H1 (cell line): ENCODE results near the gene SRSF2. TPM values are rescaled to one million over a fixed set of nuclear protein-coding genes. Genes with fewer than 3 reads are reported as not detected.

ENCODE experiments used
- CTCF ChIA-PET: fragments of 300-600 bp; sonication (Branson Sonifier 250); formaldehyde crosslinking; loops from one replicate; lab custom pipeline; 2021; ENCODE audit not compliant: partially characterized antibody; lab: Charles Lee
- POLR2A ChIA-PET: fragments of 300-600 bp; sonication (Branson Sonifier 250); formaldehyde crosslinking; loops from one replicate; lab custom pipeline; 2021; ENCODE audit warnings: inconsistent platforms; ENCODE audit not compliant: partially characterized antibody; lab: Charles Lee
- DNase-seq, 2 experiments: peaks; one replicate each; pipeline versions ENCODE4 v3.0.0 to v3.0.0-alpha.2; 2010 to 2022; ENCODE audit warnings: low spot score in 2 of 2, low read depth in 1 of 2, mixed read lengths in 1 of 2
- FAIRE-seq: peaks from 2 replicates; lab custom pipeline; 2011; peaks lifted over from hg19 to GRCh38; lab: Jason Lieb, UNC
- H2AFZ ChIP-seq: 2 replicates; pipeline ENCODE4 v1.8.1; 2012; ENCODE audit warnings: low read length, inconsistent platforms
- H2AK5ac ChIP-seq: 2 replicates; pipeline ENCODE4 v1.6.1; 2013; ENCODE audit warnings: low read depth, low read length
- H2BK120ac ChIP-seq: replicated peaks from 2 replicates; pipeline ENCODE3; 2013; ENCODE audit warnings: low read depth, low read length, inconsistent platforms
- H2BK12ac ChIP-seq: 2 replicates; pipeline ENCODE4 v1.6.1; 2013; ENCODE audit warnings: low read depth, low read length
- H2BK15ac ChIP-seq: 2 replicates; pipeline ENCODE4 v1.6.1; 2013; ENCODE audit warnings: low read length
- H2BK20ac ChIP-seq: 2 replicates; pipeline ENCODE4 v1.6.1; 2013; ENCODE audit warnings: low read length
- H2BK5ac ChIP-seq: 2 replicates; pipeline ENCODE4 v1.6.1; 2013; ENCODE audit warnings: low read depth, low read length
- H3K14ac ChIP-seq: 2 replicates; pipeline ENCODE4 v1.6.1; 2013; ENCODE audit warnings: inconsistent platforms; ENCODE audit not compliant: insufficient read length
- H3K18ac ChIP-seq: 2 replicates; pipeline ENCODE4 v1.6.1; 2013; ENCODE audit warnings: low read length; ENCODE audit errors: extremely low read depth
- H3K23ac ChIP-seq: 2 replicates; pipeline ENCODE4 v1.6.1; 2013; ENCODE audit warnings: inconsistent platforms; ENCODE audit not compliant: insufficient read length
- H3K23me2 ChIP-seq: 2 replicates; pipeline ENCODE4 v1.6.1; 2013; ENCODE audit warnings: low read depth, low read length
- H3K27ac ChIP-seq: 2 replicates; pipeline ENCODE4 v1.6.1; 2011; ENCODE audit warnings: low read depth, low read length, inconsistent platforms
- H3K27me3 ChIP-seq, 4 experiments: replicated peaks in 1 of 4; 1 replicate in 1 of 4; 2 replicates in 3 of 4; pipeline versions ENCODE4 v1.6.1 to v1.8.1; 2011 to 2013; ENCODE audit warnings: low read length in 3 of 4, mild to moderate bottlenecking in 3 of 4, inconsistent platforms in 2 of 4, mixed read lengths in 2 of 4, moderate library complexity in 1 of 4; ENCODE audit not compliant: control insufficient read depth in 3 of 4, insufficient read depth in 3 of 4; ENCODE audit errors: extremely low read depth in 1 of 4
- H3K36me3 ChIP-seq, 4 experiments: 2 replicates each; pipeline versions ENCODE4 v1.6.1 to v1.8.1; 2011 to 2013; ENCODE audit warnings: mild to moderate bottlenecking in 4 of 4, low read length in 3 of 4, moderate library complexity in 2 of 4, control low read depth in 1 of 4, inconsistent platforms in 1 of 4; ENCODE audit not compliant: insufficient read depth in 4 of 4, control insufficient read depth in 2 of 4
- H3K4ac ChIP-seq: replicated peaks from 2 replicates; pipeline ENCODE3; 2013; ENCODE audit warnings: low read length, low read depth, mixed read lengths, inconsistent platforms; ENCODE audit not compliant: insufficient read length
- H3K4me1 ChIP-seq, 4 experiments: replicated peaks in 1 of 4; 1 replicate in 1 of 4; 2 replicates in 3 of 4; pipeline versions ENCODE4 v1.6.1 to v1.8.1; 2011 to 2013; ENCODE audit warnings: low read length in 3 of 4, inconsistent platforms in 2 of 4, mixed read lengths in 1 of 4; ENCODE audit not compliant: insufficient read depth in 4 of 4, control insufficient read depth in 3 of 4
- H3K4me2 ChIP-seq, 2 experiments: 2 replicates each; pipeline versions ENCODE4 v1.6.1 to v1.8.1; 2011 to 2013; ENCODE audit warnings: low read depth in 2 of 2, low read length in 2 of 2, control low read depth in 1 of 2, inconsistent platforms in 1 of 2, mild to moderate bottlenecking in 1 of 2; ENCODE audit not compliant: insufficient read depth in 1 of 2
- H3K4me3 ChIP-seq, 4 experiments: fragments of 200-600, 300-600 bp in 1 of 4; sonication (generic), shearing (Covaris generic), sonication (Bioruptor Twin) in 1 of 4; 2 replicates each; pipeline versions ENCODE4 v1.5.1 to v1.8.1; 2011 to 2016; ENCODE audit warnings: low read length in 4 of 4, low read depth in 3 of 4, control low read depth in 2 of 4, inconsistent platforms in 2 of 4, mild to moderate bottlenecking in 2 of 4, mixed read lengths in 1 of 4, moderate library complexity in 1 of 4; ENCODE audit not compliant: insufficient read depth in 2 of 4; ENCODE audit errors: extremely low read depth in 1 of 4
- H3K56ac ChIP-seq: replicated peaks from 2 replicates; pipeline ENCODE3; 2013; ENCODE audit warnings: low read depth, mild to moderate bottlenecking, mixed read lengths, low read length, inconsistent platforms; ENCODE audit not compliant: insufficient read length
- H3K79me1 ChIP-seq: 2 replicates; pipeline ENCODE4 v1.6.1; 2013; ENCODE audit warnings: low read depth, low read length, control low read depth
- H3K79me2 ChIP-seq, 2 experiments: 2 replicates each; pipeline versions ENCODE4 v1.6.1 to v1.8.1; 2012 to 2013; ENCODE audit warnings: low read length in 2 of 2, mild to moderate bottlenecking in 2 of 2, inconsistent platforms in 1 of 2; ENCODE audit not compliant: insufficient read depth in 2 of 2, control insufficient read depth in 1 of 2
- H3K9ac ChIP-seq, 4 experiments: replicated peaks in 1 of 4; 1 replicate in 1 of 4; 2 replicates in 3 of 4; pipeline versions ENCODE4 v1.6.1 to v1.8.1; 2011 to 2013; ENCODE audit warnings: low read depth in 3 of 4, low read length in 3 of 4, control low read depth in 2 of 4, mild to moderate bottlenecking in 2 of 4, moderate library complexity in 2 of 4, inconsistent platforms in 1 of 4; ENCODE audit errors: extremely low read depth in 1 of 4
- H3K9me3 ChIP-seq, 2 experiments: 2 replicates each; pipeline versions ENCODE4 v1.6.1 to v1.8.1; 2012 to 2013; ENCODE audit warnings: mild to moderate bottlenecking in 2 of 2, moderate library complexity in 2 of 2, control low read depth in 1 of 2, inconsistent platforms in 1 of 2, low read depth in 1 of 2, low read length in 1 of 2, mixed read lengths in 1 of 2; ENCODE audit not compliant: insufficient read depth in 2 of 2
- H4K20me1 ChIP-seq, 2 experiments: replicated peaks in 1 of 2; 2 replicates each; pipeline versions ENCODE3 to v1.8.1; 2011 to 2013; ENCODE audit warnings: inconsistent platforms in 2 of 2, low read length in 2 of 2, mild to moderate bottlenecking in 1 of 2; ENCODE audit not compliant: insufficient read depth in 2 of 2, control insufficient read depth in 1 of 2
- H4K5ac ChIP-seq: 2 replicates; pipeline ENCODE4 v1.6.1; 2013; ENCODE audit warnings: low read length, low read depth, mixed read lengths, inconsistent platforms; ENCODE audit not compliant: insufficient read length
- H4K8ac ChIP-seq: 2 replicates; pipeline ENCODE4 v1.8.0; 2013; ENCODE audit warnings: mild to moderate bottlenecking, moderate library complexity, low read length, inconsistent platforms; ENCODE audit not compliant: insufficient read depth; ENCODE audit errors: extremely low read depth
- H4K91ac ChIP-seq: replicated peaks from 2 replicates; pipeline ENCODE3; 2013; ENCODE audit warnings: low read length, mixed read lengths, inconsistent platforms; ENCODE audit not compliant: insufficient read length
- BACH1 ChIP-seq: IDR thresholded peaks from 2 replicates; pipeline ENCODE4 v1.6.1; 2012; ENCODE audit warnings: low read length, improper control_type of control experiment
- CEBPB ChIP-seq: IDR thresholded peaks from 2 replicates; pipeline ENCODE4 v1.6.1; 2012; ENCODE audit warnings: low read depth, low read length
- CHD2 ChIP-seq: IDR thresholded peaks from 2 replicates; pipeline ENCODE4 v1.6.1; 2012; ENCODE audit warnings: low read length, improper control_type of control experiment
- CREB1 ChIP-seq: IDR thresholded peaks from 2 replicates; pipeline ENCODE4 v1.6.1; 2012; ENCODE audit warnings: inconsistent platforms
- EGR1 ChIP-seq: IDR thresholded peaks from 2 replicates; pipeline ENCODE4 v1.6.1; 2011; ENCODE audit warnings: low read depth, low read length, borderline replicate concordance
- FOSL1 ChIP-seq: IDR thresholded peaks from 2 replicates; pipeline ENCODE4 v1.6.1; 2011; ENCODE audit warnings: mild to moderate bottlenecking, low read depth, low read length, moderate library complexity; ENCODE audit not compliant: insufficient read depth
- HDAC6 ChIP-seq: IDR thresholded peaks from one replicate; pipeline ENCODE4 v1.7.1; 2012; ENCODE audit warnings: low read depth, mild to moderate bottlenecking, inconsistent platforms, low read length, moderate library complexity
- JUND ChIP-seq: IDR thresholded peaks from 2 replicates; pipeline ENCODE4 v1.6.1; 2011; ENCODE audit warnings: mild to moderate bottlenecking, improper control_type of control experiment, low read length
- RBBP5 ChIP-seq: IDR thresholded peaks from 2 replicates; pipeline ENCODE4 v1.7.1; 2012; ENCODE audit warnings: low read depth, mild to moderate bottlenecking, inconsistent platforms, low read length, moderate library complexity, borderline replicate concordance
- RFX5 ChIP-seq: IDR thresholded peaks from 2 replicates; pipeline ENCODE4 v1.6.1; 2011; ENCODE audit warnings: low read depth, low read length, improper control_type of control experiment, borderline replicate concordance
- SP1 ChIP-seq: IDR thresholded peaks from 2 replicates; pipeline ENCODE4 v1.6.1; 2011; ENCODE audit warnings: low read depth, low read length
- TAF1 ChIP-seq: IDR thresholded peaks from 2 replicates; pipeline ENCODE4 v1.6.1; 2011; ENCODE audit warnings: mild to moderate bottlenecking, low read depth, low read length
- TAF7 ChIP-seq: optimal IDR thresholded peaks from 2 replicates; pipeline ENCODE3; 2011; ENCODE audit warnings: low read depth, mild to moderate bottlenecking, inconsistent platforms, low read length, moderate library complexity, borderline replicate concordance
- WGBS, 2 experiments: shearing (Covaris generic) in 1 of 2; methylation state at CpG; one replicate each; pipeline versions ENCODE4 v1.1.6 to v1.1.7; 2013 to 2015; ENCODE audit warnings: low lambda C conversion rate in 2 of 2, mixed read lengths in 2 of 2, inconsistent platforms in 1 of 2, low coverage in 1 of 2, missing lambda C conversion rate in 1 of 2; ENCODE audit not compliant: insufficient replicate concordance in 2 of 2, insufficient coverage in 1 of 2, insufficient read length in 1 of 2; ENCODE audit errors: extremely low coverage in 1 of 2, missing lambda C conversion rate in 1 of 2; 5-methylcytosine and 5-hydroxymethylcytosine counted together
- polyA plus RNA-seq, 7 experiments: library from polyadenylated mRNA; depleted of rRNA in 3 of 7; stranded (reverse) in 5 of 7; unstranded in 2 of 7; fragments of >200 nt in 5 of 7; fragments of 200-250 nt in 2 of 7; gene quantifications; 1 replicate in 5 of 7; 2 replicates in 1 of 7; 4 replicates in 1 of 7; pipeline versions ENCODE4 v1.2.1 to v1.2.3, GENCODE V29; 2011 to 2013; ENCODE audit warnings: missing spikeins in 2 of 7, mixed read lengths in 2 of 7
- total RNA-seq: library from RNA; stranded (reverse); fragmentation: NEBNext Ultra II Directional; extraction: Animal tissue kit (Norgen Biotek cat#: 25700); gene quantifications from 2 replicates; pipeline ENCODE4 v1.2.1, GENCODE V29; 2021

The SRSF2 gene
- total and polyA plus RNA-seq, 2 of the 8 experiments (the other 6 are each of a cell fraction or from before 2014, with no cell fraction given), result 397 to 401 TPM

- H3K36me3 ChIP-seq, result peaks cover 4 to 24% (median 12%) of the 10 kb centered on the region in 4 experiments; a peak in 6 of 8 replicates
- no peak for FAIRE-seq
- TF ChIP-seq EGR1 (no peak), FOSL1 (no peak), SP1 (no peak), BACH1 (no peak), CREB1 (no peak), RFX5 (no peak), TAF7 (no peak), RBBP5 (no peak), TAF1 (no peak), HDAC6 (no peak), CHD2 (no peak), CEBPB (no peak), JUND (no peak)
Measured at GRCh38 chr17:76747716-76748363, 10.7 kb upstream of the SRSF2 start.

More at GRCh38 chr17:76747716-76748363, 10.7 kb upstream of the SRSF2 start:
- Histone ChIP-seq H3K23me2 (no peaks in the 10 kb centered on the region; the same call in 1 of the 2 replicates), H2BK5ac (no peak overlapping the region), H3K79me2 (no peaks in the 10 kb centered on the region), H2AK5ac (no peak overlapping the region), H3K9ac (no peak overlapping the region), H2BK15ac (no peak overlapping the region), H3K18ac (no peak overlapping the region), H2BK12ac (no peak overlapping the region), H2BK20ac (no peak overlapping the region), H3K14ac (no peak overlapping the region), H3K4me1 (no peaks in the 10 kb centered on the region), H3K23ac (no peak overlapping the region), H4K5ac (no peak overlapping the region), H4K8ac (no peak overlapping the region), H3K79me1 (no peaks in the 10 kb centered on the region), H4K20me1 (peaks cover 0 to 1% of the 10 kb centered on the region in 2 experiments), H3K56ac (peak overlapping the region; percentile 19), H4K91ac (no peak overlapping the region), H3K9me3 (no peaks in the 10 kb centered on the region), H2AFZ (no peak overlapping the region), H2BK120ac (no peak overlapping the region), H3K4me2 (no peak overlapping the region), H3K27ac (no peak overlapping the region), H3K27me3 (no peaks in the 10 kb centered on the region), H3K4ac (no peak overlapping the region), H3K4me3 (no peak overlapping the region)
- no peak for DNase-seq
- CTCF ChIA-PET, result interaction anchor here (0.9 kb wide), 1 partner anchor 45 kb away, joined by 3 read pairs; no protein-coding TSS in a partner anchor
- POLR2A ChIA-PET, result interaction anchor here (0.8 to 1.2 kb wide), 2 partner anchors 10 to 13 kb away, joined by 3 to 4 read pairs; partner anchors contain the start of gene MFSD11
- 86% methylated on average over 7 of the region's 9 CpGs; no CpG with 5 or more reads in 1 of the 2 experiments for WGBS, 2 experiments
